ENCODE results near the gene ZCCHC14. TPM values are rescaled to one million over a fixed set of nuclear protein-coding genes. Genes with fewer than 3 reads are reported as not detected.

ZCCHC14 gene
- total and polyA plus RNA-seq, 2 of the 8 experiments (the other 6 are each of a cell fraction or from before 2014, with no cell fraction given) = 8.2 to 28.2 TPM

DNA sequence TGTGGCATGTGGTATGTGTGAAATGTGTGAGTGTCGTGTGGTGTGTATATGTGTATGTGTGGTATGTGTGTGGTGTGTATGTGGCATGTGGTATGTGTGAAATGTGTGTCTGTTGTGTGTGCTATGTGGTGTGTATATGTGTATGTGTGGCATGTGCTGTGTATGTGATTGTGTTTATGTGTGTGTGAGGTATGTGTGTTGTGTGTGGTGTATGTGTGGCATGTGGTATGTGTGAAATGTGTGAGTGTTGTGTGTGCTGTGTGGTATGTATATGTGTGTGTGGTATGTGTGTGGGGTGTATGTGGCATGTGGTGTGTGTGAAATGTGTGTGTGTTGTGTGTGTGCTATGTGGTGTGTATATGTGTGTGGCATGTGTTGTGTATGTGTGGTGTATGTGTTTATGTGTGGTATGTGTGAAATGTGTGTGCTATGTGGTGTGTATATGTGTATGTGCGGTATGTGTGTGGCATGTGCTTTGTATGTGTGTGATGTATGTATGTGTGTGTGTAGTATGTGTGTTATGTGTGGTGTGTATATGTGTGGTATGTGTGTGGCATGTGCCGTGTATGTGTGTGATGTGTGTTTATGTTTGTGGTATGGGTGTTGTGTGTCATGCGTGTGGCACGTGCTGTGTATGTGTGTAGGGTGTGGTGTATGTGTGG lies 9.6 kb upstream of the ZCCHC14 start:
- Histone ChIP-seq H2AFZ (ENCODE audit: low read length) (no peak overlapping the region), H3K23ac (ENCODE audit: insufficient read length) (peak overlapping the region; percentile 83), H4K8ac (ENCODE audit: extremely low read depth, insufficient read depth, low read length) (peak overlapping the region; percentile 25), H3K18ac (ENCODE audit: extremely low read depth, low read length) (no peak overlapping the region), H3K4me1 (replicated peaks in 1 of 4; ENCODE audit: control insufficient read depth in 3 of 4, insufficient read depth in 4 of 4, low read length in 3 of 4) (no peaks in the 10 kb centered on the region), H4K5ac (ENCODE audit: insufficient read length, low read depth, low read length) (no peak overlapping the region), H3K36me3 (ENCODE audit: control insufficient read depth in 2 of 4, insufficient read depth in 4 of 4, low read length in 3 of 4) (no peaks in the 10 kb centered on the region; a peak in 1 of 8 replicates), H3K79me2 (ENCODE audit: control insufficient read depth in 1 of 2, insufficient read depth in 2 of 2, low read length in 2 of 2) (no peaks in the 10 kb centered on the region; a peak in 1 of 4 replicates), H3K27me3 (replicated peaks in 1 of 4; ENCODE audit: control insufficient read depth in 3 of 4, extremely low read depth in 1 of 4, insufficient read depth in 3 of 4, low read length in 3 of 4) (no peaks in the 10 kb centered on the region), H2BK20ac (ENCODE audit: low read length) (peak overlapping the region; percentile 0; the same call in 1 of the 2 replicates), H2BK12ac (ENCODE audit: low read depth, low read length) (peak overlapping the region; percentile 1; the same call in 1 of the 2 replicates), H2BK5ac (ENCODE audit: low read depth, low read length) (peak overlapping the region; percentile 61), H3K79me1 (ENCODE audit: low read depth, low read length) (peaks cover 4% of the 10 kb centered on the region), H3K9me3 (ENCODE audit: insufficient read depth in 2 of 2, low read depth in 1 of 2, low read length in 1 of 2) (no peaks in the 10 kb centered on the region), H3K56ac (replicated peaks; ENCODE audit: insufficient read length, low read depth, low read length) (peak overlapping the region; percentile 99), H3K4me3 (ENCODE audit: extremely low read depth in 1 of 4, insufficient read depth in 2 of 4, low read depth in 3 of 4, low read length in 4 of 4) (no peak overlapping the region), H3K23me2 (ENCODE audit: low read depth, low read length) (peaks cover 12% of the 10 kb centered on the region), H4K91ac (replicated peaks; ENCODE audit: insufficient read length, low read length) (peak overlapping the region; percentile 98), H3K4me2 (ENCODE audit: insufficient read depth in 1 of 2, low read depth in 2 of 2, low read length in 2 of 2) (no peak overlapping the region), H2BK15ac (ENCODE audit: low read length) (peak overlapping the region; percentile 61), H3K14ac (ENCODE audit: insufficient read length) (no peak overlapping the region), H2BK120ac (replicated peaks; ENCODE audit: low read depth, low read length) (no peak overlapping the region), H3K9ac (replicated peaks in 1 of 4; ENCODE audit: extremely low read depth in 1 of 4, low read depth in 3 of 4, low read length in 3 of 4) (no peak overlapping the region; a peak in 1 of 7 replicates), H4K20me1 (replicated peaks in 1 of 2; ENCODE audit: control insufficient read depth in 1 of 2, insufficient read depth in 2 of 2, low read length in 2 of 2) (peaks cover 0 to 11% of the 10 kb centered on the region in 2 experiments), H3K4ac (replicated peaks; ENCODE audit: insufficient read length, low read depth, low read length) (no peak overlapping the region), H3K27ac (ENCODE audit: low read depth, low read length) (no peak overlapping the region), H2AK5ac (ENCODE audit: low read depth, low read length) (peak overlapping the region; percentile 100)
- no peak for FAIRE-seq
- WGBS, 2 experiments (ENCODE audit: extremely low coverage in 1 of 2, insufficient coverage in 1 of 2, insufficient read length in 1 of 2, insufficient replicate concordance in 2 of 2, low coverage in 1 of 2, low lambda C conversion rate in 2 of 2, missing lambda C conversion rate in 1 of 2) = 81 to 100% methylated on average over 1 to 5 of the region's 5 CpGs
- no peak for DNase-seq (ENCODE audit: low read depth in 1 of 2, low spot score in 2 of 2)
- POLR2A ChIA-PET (ENCODE audit: partially characterized antibody) = no interaction called here
- CTCF ChIA-PET (ENCODE audit: partially characterized antibody) = no interaction called here
- TF ChIP-seq TEAD4 (IDR thresholded peaks at IDR 0.05; ENCODE audit: low read depth, low read length) (no peak), POLR2AphosphoS5 (IDR thresholded peaks at IDR 0.05; ENCODE audit: low read depth, low read length) (no peak), SAP30 (IDR thresholded peaks at IDR 0.05; ENCODE audit: insufficient read depth, insufficient replicate concordance, low read length) (no peak), SIX5 (IDR thresholded peaks at IDR 0.05; ENCODE audit: low read depth, low read length) (no peak), ZNF274 (IDR thresholded peaks at IDR 0.05; ENCODE audit: borderline replicate concordance, extremely low read depth, low read length) (no peak), YY1 (IDR thresholded peaks at IDR 0.05; ENCODE audit: low read depth, low read length) (no peak), SRF (IDR thresholded peaks at IDR 0.05; ENCODE audit: low read depth, low read length) (no peak), SP4 (IDR thresholded peaks at IDR 0.05; ENCODE audit: low read length) (no peak), TAF7 (optimal IDR thresholded peaks at IDR 0.05; ENCODE audit: borderline replicate concordance, low read depth, low read length) (no peak), BRCA1 (IDR thresholded peaks at IDR 0.05; ENCODE audit: low read depth, low read length) (no peak), BACH1 (IDR thresholded peaks at IDR 0.05; ENCODE audit: low read length) (no peak)
- TF ChIP-seq, protein P1, sequence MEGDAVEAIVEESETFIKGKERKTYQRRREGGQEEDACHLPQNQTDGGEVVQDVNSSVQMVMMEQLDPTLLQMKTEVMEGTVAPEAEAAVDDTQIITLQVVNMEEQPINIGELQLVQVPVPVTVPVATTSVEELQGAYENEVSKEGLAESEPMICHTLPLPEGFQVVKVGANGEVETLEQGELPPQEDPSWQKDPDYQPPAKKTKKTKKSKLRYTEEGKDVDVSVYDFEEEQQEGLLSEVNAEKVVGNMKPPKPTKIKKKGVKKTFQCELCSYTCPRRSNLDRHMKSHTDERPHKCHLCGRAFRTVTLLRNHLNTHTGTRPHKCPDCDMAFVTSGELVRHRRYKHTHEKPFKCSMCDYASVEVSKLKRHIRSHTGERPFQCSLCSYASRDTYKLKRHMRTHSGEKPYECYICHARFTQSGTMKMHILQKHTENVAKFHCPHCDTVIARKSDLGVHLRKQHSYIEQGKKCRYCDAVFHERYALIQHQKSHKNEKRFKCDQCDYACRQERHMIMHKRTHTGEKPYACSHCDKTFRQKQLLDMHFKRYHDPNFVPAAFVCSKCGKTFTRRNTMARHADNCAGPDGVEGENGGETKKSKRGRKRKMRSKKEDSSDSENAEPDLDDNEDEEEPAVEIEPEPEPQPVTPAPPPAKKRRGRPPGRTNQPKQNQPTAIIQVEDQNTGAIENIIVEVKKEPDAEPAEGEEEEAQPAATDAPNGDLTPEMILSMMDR (IDR thresholded peaks at IDR 0.05; ENCODE audit: control extremely low read depth in 1 of 3, insufficient read depth in 1 of 3, low read depth in 1 of 3, low read length in 3 of 3) = no peak
